GM12864 (cell line): Measurements from ENCODE around the gene OXTR.

Experiments used
- DNase-seq: peaks from one replicate; pipeline ENCODE4 v3.0.0-alpha.2; 2011; ENCODE audit warnings: low read depth
- H3K4me3 ChIP-seq: 2 replicates; pipeline ENCODE4 v1.5.1; 2011; ENCODE audit warnings: mild to moderate bottlenecking, low read depth, low read length, control low read depth
- TF ChIP-seq, protein P1 (sequence below): IDR thresholded peaks from 2 replicates; pipeline ENCODE4 v1.5.1; 2011; ENCODE audit warnings: low read depth, mild to moderate bottlenecking, moderate library complexity, low read length, control low read depth, inconsistent platforms; ENCODE audit errors: missing control alignments

Gene OXTR

GRCh38 chr3:8777978-8778267 lies 8.5 kb upstream of the OXTR start:
- H3K4me3 ChIP-seq = no peak overlapping the region
- TF ChIP-seq, protein P1, sequence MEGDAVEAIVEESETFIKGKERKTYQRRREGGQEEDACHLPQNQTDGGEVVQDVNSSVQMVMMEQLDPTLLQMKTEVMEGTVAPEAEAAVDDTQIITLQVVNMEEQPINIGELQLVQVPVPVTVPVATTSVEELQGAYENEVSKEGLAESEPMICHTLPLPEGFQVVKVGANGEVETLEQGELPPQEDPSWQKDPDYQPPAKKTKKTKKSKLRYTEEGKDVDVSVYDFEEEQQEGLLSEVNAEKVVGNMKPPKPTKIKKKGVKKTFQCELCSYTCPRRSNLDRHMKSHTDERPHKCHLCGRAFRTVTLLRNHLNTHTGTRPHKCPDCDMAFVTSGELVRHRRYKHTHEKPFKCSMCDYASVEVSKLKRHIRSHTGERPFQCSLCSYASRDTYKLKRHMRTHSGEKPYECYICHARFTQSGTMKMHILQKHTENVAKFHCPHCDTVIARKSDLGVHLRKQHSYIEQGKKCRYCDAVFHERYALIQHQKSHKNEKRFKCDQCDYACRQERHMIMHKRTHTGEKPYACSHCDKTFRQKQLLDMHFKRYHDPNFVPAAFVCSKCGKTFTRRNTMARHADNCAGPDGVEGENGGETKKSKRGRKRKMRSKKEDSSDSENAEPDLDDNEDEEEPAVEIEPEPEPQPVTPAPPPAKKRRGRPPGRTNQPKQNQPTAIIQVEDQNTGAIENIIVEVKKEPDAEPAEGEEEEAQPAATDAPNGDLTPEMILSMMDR = no peak
- DNase-seq = no peak

GRCh38 chr3:8777201-8777977 lies 8.0 kb upstream of the OXTR start:
- DNase-seq = no peak
- H3K4me3 ChIP-seq = no peak overlapping the region
- TF ChIP-seq, protein P1 = no peak

DNA sequence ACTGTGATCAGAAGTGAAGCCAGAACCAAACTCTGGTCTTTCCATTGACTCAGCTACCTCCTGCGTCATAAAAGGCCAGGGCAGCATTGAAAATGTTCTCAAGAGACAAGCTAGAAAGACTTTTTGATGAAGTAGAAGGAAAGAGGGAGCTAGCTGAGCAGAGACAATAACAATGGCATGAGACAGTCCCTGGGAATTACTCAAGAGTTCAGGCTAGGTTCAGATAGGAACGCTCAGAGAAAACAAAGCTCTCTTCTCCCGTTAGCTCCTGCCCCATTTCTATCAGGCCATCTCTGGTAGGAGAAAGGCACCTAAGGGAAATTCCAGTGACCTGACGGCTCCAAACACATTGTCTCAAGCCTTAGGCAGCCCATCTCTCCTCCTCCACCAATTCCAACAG lies 7.0 kb upstream of the OXTR start:
- DNase-seq = no peak
- H3K4me3 ChIP-seq = no peak overlapping the region
- TF ChIP-seq, protein P1 = no peak

DNA sequence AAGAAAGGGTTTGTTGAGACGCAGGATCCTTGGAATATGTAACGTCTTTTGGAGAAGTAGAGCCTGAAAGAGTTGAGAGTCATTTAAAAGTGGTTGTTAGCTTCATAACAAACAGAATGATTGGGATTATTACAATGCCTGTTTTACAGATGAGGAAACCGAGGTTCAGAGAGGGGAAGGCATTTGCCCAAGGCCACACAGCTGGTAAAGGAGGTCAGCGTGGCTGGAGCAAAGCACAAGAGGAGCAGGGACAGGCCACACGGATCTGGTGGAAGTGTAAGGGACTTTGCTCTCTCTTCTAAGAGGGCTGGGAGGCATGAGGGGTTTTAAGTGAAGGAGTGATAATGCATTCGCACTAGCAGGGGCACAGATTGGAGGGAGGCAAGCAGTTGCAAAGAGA lies 6.2 kb upstream of the OXTR start:
- H3K4me3 ChIP-seq = no peak overlapping the region
- TF ChIP-seq, protein P1 = no peak
- DNase-seq = no peak

DNA sequence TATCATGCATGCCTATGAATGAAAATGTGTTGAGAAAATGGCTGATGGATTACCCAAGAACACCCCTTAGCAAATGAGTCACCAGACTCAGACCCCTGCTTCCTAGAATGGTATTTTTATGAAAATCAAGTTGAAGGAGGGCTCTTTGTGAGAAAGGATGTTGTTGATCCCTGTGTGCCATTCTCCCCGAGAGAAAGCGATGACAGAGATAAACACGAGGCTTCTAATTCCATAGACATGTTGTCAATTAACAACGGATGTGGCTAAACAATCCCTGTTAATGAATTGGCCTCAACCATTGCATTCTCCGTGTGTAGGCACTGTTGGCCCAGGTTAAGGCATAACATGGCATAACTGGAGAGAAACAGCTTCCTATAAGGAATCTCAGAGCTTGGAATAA lies 5.8 kb upstream of the OXTR start:
- TF ChIP-seq, protein P1 = no peak
- H3K4me3 ChIP-seq = no peak overlapping the region
- DNase-seq = no peak

DNA sequence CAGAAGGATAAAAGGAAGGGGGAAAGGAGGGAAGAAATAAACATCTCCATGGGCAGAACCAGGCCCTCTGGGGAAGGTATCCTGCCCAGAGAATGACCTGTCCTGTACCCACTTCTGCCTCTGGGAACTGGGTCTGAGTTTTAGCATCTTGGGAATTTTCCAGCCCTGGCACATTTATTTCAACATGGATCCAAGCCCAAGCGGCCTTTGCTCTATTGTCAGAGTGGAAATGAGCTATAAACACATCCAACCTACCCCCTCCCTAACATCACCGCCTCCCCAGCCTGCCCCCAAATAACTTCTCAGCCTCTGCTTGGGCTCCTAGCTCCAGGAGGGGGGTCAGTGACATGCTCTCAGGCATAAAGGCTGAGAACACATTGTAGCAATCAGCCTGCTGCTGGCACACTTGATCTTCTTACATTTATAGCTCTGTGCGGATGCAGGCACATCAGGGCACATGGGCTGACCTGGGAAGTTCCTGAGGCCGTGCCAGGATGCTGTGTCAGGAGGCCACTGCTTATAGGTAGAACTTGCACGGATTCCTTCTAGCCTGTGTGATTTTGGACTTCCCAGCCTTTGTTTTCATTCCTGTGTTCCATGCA lies 4.6 kb upstream of the OXTR start:
- TF ChIP-seq, protein P1 = no peak
- H3K4me3 ChIP-seq = no peak overlapping the region
- DNase-seq = no peak
